Measurements from ENCODE around the gene FASTKD1. TPM values are rescaled to one million over a fixed set of nuclear protein-coding genes. Genes with fewer than 3 reads are reported as not detected.
"Not testable (repeated sequence)": the region's sequence is repeated elsewhere in the genome, so short reads cannot be mapped to it uniquely, and the experiment has no call there.

The FASTKD1 gene
- total and polyA plus RNA-seq, 7 donors, result 15.1 to 40.8 (median 18.9) TPM

GRCh38 chr2:169569948-169570347 lies 3.7 kb downstream of the FASTKD1 start:
- Histone ChIP-seq H3K4me1 (peaks cover 0 to 19% (median 10%) of the 10 kb centered on the region in 4 donors), H3K27ac (no peak overlapping the region), H3K9me3 (no peaks in the 10 kb centered on the region), H3K4me3 (no peak overlapping the region), H3K27me3 (no peaks in the 10 kb centered on the region), H3K36me3 (peaks cover 0 to 3% (median 0%) of the 10 kb centered on the region in 4 donors)
- TF ChIP-seq POLR2AphosphoS5 (IDR thresholded peaks at IDR 0.05), result no peak
- WGBS, 2 donors, result 93 to 95% methylated on average over 2 of the region's 2 CpGs
- intact Hi-C loops (cut with DNase I), result no loop called here
- DNase-seq, result no peak

- no peaks in the 10 kb centered on the region for H3K9me3 ChIP-seq
- H3K36me3 ChIP-seq, result peaks cover 0 to 3% (median 0%) of the 10 kb centered on the region in 4 donors
- intact Hi-C loops (cut with DNase I), result no loop called here
- no peak for TF ChIP-seq EP300 (IDR thresholded peaks at IDR 0.05)
- no peak for TF ChIP-seq CTCF (IDR thresholded peaks at IDR 0.05)
- no peak for TF ChIP-seq POLR2A (IDR thresholded peaks at IDR 0.05)
- no peak for TF ChIP-seq POLR2AphosphoS5 (IDR thresholded peaks at IDR 0.05)
- H3K27me3 ChIP-seq, result no peaks in the 10 kb centered on the region
- H3K27ac ChIP-seq, result no peak overlapping the region
- no peak for DNase-seq
- 45 to 100% methylated on average over 1 of the region's 1 CpG for WGBS, 2 donors
- H3K4me3 ChIP-seq, result no peak overlapping the region
- H3K4me1 ChIP-seq, result no peaks in the 10 kb centered on the region
Observed at GRCh38 chr2:169565686-169566085, 8.0 kb downstream of the FASTKD1 start.

- intact Hi-C loops (cut with DNase I), result no loop called here
- TF ChIP-seq POLR2AphosphoS5 (IDR thresholded peaks at IDR 0.05), result no peak
- TF ChIP-seq POLR2A (IDR thresholded peaks at IDR 0.05), result no peak
- no peak for TF ChIP-seq CTCF (IDR thresholded peaks at IDR 0.05)
- no peak for TF ChIP-seq EP300 (IDR thresholded peaks at IDR 0.05)
- H3K9me3 ChIP-seq, result no peaks in the 10 kb centered on the region
- H3K27ac ChIP-seq, result no peak overlapping the region
- H3K4me3 ChIP-seq, result no peak overlapping the region
- H3K27me3 ChIP-seq, result no peaks in the 10 kb centered on the region
- peaks cover 0 to 17% (median 0%) of the 10 kb centered on the region in 4 donors for H3K36me3 ChIP-seq
- no peak for DNase-seq
- no peaks in the 10 kb centered on the region for H3K4me1 ChIP-seq
- WGBS, 2 donors, result 81 to 94% methylated on average over 2 of the region's 2 CpGs
Observed at GRCh38 chr2:169562519-169562918, 11.1 kb downstream of the FASTKD1 start.

- H3K9me3 ChIP-seq; H3K4me3 ChIP-seq; H3K4me1 ChIP-seq; intact Hi-C loops (cut with DNase I); DNase-seq; H3K27ac ChIP-seq; H3K27me3 ChIP-seq: not testable (repeated sequence)
- WGBS, 2 donors, result 96 to 97% methylated on average over 5 of the region's 5 CpGs
- peaks cover 0 to 17% (median 0%) of the 10 kb centered on the region in 4 donors for H3K36me3 ChIP-seq
Observed at GRCh38 chr2:169562084-169562483, 11.6 kb downstream of the FASTKD1 start.

- intact Hi-C loops (cut with DNase I), result no loop called here
- no peak overlapping the region for H3K27ac ChIP-seq
- H3K36me3 ChIP-seq, result peaks cover 0 to 23% (median under 1%) of the 10 kb centered on the region in 4 donors
- 95 to 97% methylated on average over 1 of the region's 1 CpG for WGBS, 2 donors
- TF ChIP-seq POLR2AphosphoS5 (IDR thresholded peaks at IDR 0.05) (no peak), POLR2A (IDR thresholded peaks at IDR 0.05) (no peak), EP300 (IDR thresholded peaks at IDR 0.05) (no peak), CTCF (IDR thresholded peaks at IDR 0.05) (no peak)
- no peak overlapping the region for H3K4me3 ChIP-seq
- no peak for DNase-seq
- no peaks in the 10 kb centered on the region for H3K9me3 ChIP-seq
- no peaks in the 10 kb centered on the region for H3K4me1 ChIP-seq
- H3K27me3 ChIP-seq, result no peaks in the 10 kb centered on the region
Observed at GRCh38 chr2:169561364-169561763, 12.3 kb downstream of the FASTKD1 start.

- intact Hi-C loops (cut with DNase I), result no loop called here
- Histone ChIP-seq H3K27ac (no peak overlapping the region), H3K27me3 (no peaks in the 10 kb centered on the region), H3K36me3 (peaks cover 0 to 57% (median 6%) of the 10 kb centered on the region in 4 donors), H3K9me3 (no peaks in the 10 kb centered on the region), H3K4me1 (no peaks in the 10 kb centered on the region), H3K4me3 (no peak overlapping the region)
- WGBS, 2 donors, result 86 to 96% methylated on average over 2 of the region's 2 CpGs
- TF ChIP-seq CTCF (IDR thresholded peaks at IDR 0.05) (no peak), POLR2AphosphoS5 (IDR thresholded peaks at IDR 0.05) (no peak), EP300 (IDR thresholded peaks at IDR 0.05) (no peak), POLR2A (IDR thresholded peaks at IDR 0.05) (no peak)
- DNase-seq, result no peak
Observed at GRCh38 chr2:169546756-169547155, 26.9 kb downstream of the FASTKD1 start.
